Measurements from ENCODE around the gene P2RX6. TPM values are rescaled to one million over a fixed set of nuclear protein-coding genes. Genes with fewer than 3 reads are reported as not detected.

P2RX6 gene
- total and polyA plus RNA-seq, 4 donors, result 0.05 to 0.59 (median 0.33) TPM

DNA sequence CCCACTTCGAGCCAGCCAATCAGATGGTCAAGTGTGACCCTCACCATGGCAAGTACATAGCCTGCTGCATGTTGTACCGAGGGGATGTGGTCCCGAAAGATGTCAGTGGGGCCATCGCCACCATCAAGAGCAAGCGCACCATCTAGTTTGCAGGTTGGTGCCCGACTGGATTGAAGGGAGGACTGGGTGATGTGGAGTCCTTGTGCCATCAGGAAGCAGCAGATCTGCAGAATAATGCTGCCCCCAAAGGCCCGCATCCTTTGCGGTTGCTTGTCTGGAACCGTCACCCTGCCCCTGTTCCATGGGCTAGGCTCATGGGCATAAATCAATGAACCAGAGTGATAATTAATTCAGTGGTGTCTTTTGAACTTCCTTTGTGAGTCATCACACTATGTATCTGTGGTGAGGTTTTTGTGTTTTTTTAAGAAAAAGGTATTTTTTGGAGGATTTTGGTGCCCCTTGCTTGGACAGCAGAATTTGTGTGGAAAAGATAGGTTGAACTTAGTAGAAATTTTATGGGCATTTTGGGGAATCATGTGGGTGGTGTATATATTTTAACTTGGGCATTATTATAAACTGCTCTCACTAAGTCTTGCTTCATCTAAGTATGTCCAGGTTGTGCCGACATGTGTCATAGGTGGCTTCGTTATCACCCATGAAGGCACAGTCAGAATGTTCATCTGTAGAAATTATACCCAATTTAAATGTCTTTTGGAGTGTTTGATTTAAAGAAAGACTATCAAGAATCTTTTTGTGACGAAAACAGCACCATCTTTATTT is 53.1 kb downstream of the P2RX6 start:
- DNase-seq (ENCODE audit: low spot score), result no peak
- no peaks in the 10 kb centered on the region for H3K27me3 ChIP-seq (ENCODE audit: control insufficient read depth in 4 of 4, insufficient read depth in 4 of 4, low read length in 3 of 4)

GRCh38 chr22:21068681-21069276 is 53.8 kb downstream of the P2RX6 start:
- no peaks in the 10 kb centered on the region for H3K4me1 ChIP-seq (ENCODE audit: control insufficient read depth in 4 of 4, insufficient read depth in 4 of 4, low read length in 3 of 4)
- WGBS, result 82% methylated on average over 4 of the region's 4 CpGs
- DNase-seq (ENCODE audit: low spot score), result no peak
- no peak overlapping the region for H3K9ac ChIP-seq (ENCODE audit: low read depth in 1 of 2, low read length in 2 of 2)
- no peak overlapping the region for H3K27ac ChIP-seq (ENCODE audit: low read depth in 1 of 2, low read length in 2 of 2)
- H3K36me3 ChIP-seq (ENCODE audit: control insufficient read depth in 4 of 4, insufficient read depth in 3 of 4, low read depth in 1 of 4, low read length in 3 of 4), result no peaks in the 10 kb centered on the region
- H3K4me3 ChIP-seq (ENCODE audit: low read depth in 1 of 3, low read length in 3 of 3), result no peak overlapping the region
- no peaks in the 10 kb centered on the region for H3K27me3 ChIP-seq (ENCODE audit: control insufficient read depth in 4 of 4, insufficient read depth in 4 of 4, low read length in 3 of 4)
- peak in 1 of 2 donors; percentile 20 for TF ChIP-seq RAD21 (IDR thresholded peaks at IDR 0.05)
- no peak for TF ChIP-seq EGR1 (IDR thresholded peaks at IDR 0.05; ENCODE audit: low read depth in 2 of 2)
- H3K9me3 ChIP-seq (ENCODE audit: control insufficient read depth in 4 of 4, low read length in 3 of 4), result no peaks in the 10 kb centered on the region

More for the DNA sequence above, 53.1 kb downstream of the P2RX6 start:
- H3K9me3 ChIP-seq (ENCODE audit: control insufficient read depth in 4 of 4, low read length in 3 of 4), result no peaks in the 10 kb centered on the region
- WGBS, result 94% methylated on average over 12 of the region's 12 CpGs
- H3K4me1 ChIP-seq (ENCODE audit: control insufficient read depth in 4 of 4, insufficient read depth in 4 of 4, low read length in 3 of 4), result no peaks in the 10 kb centered on the region
- H3K9ac ChIP-seq (ENCODE audit: low read depth in 1 of 2, low read length in 2 of 2), result no peak overlapping the region
- TF ChIP-seq HNF4G (IDR thresholded peaks at IDR 0.05) (no peak), TAF1 (conservative IDR thresholded peaks at IDR 0.05) (no peak), FOXA1 (IDR thresholded peaks at IDR 0.05) (no peak), NR2F2 (IDR thresholded peaks at IDR 0.05) (no peak), RAD21 (IDR thresholded peaks at IDR 0.05) (no peak), EGR1 (IDR thresholded peaks at IDR 0.05; ENCODE audit: low read depth in 2 of 2) (no peak), YY1 (IDR thresholded peaks at IDR 0.05) (no peak), FOXA2 (IDR thresholded peaks at IDR 0.05) (no peak), ATF3 (IDR thresholded peaks at IDR 0.05) (no peak)
- H3K4me3 ChIP-seq (ENCODE audit: low read depth in 1 of 3, low read length in 3 of 3), result no peak overlapping the region
- H3K36me3 ChIP-seq (ENCODE audit: control insufficient read depth in 4 of 4, insufficient read depth in 3 of 4, low read depth in 1 of 4, low read length in 3 of 4), result no peaks in the 10 kb centered on the region
- H3K27ac ChIP-seq (ENCODE audit: low read depth in 1 of 2, low read length in 2 of 2), result no peak overlapping the region

DNA sequence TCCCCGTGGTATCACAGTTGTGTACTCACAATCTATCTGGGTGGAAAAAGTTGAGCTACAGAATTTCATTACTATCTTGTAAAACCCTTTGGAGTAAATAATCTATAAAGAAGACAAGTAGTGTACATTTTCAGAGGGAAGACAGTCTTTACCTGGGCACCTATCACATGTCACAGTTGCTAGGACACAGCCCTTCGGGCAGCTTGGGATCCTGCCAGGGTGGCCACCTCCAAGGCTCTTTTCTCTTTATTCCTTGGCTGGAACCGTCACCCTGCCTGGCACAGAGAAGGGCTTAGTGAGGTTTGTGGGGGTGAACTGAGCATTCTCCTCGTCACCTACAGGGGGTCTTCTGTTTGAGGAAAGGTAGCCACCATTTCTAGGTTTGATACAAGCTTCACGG is 54.4 kb downstream of the P2RX6 start:
- no peaks in the 10 kb centered on the region for H3K4me1 ChIP-seq (ENCODE audit: control insufficient read depth in 4 of 4, insufficient read depth in 4 of 4, low read length in 3 of 4)
- DNase-seq (ENCODE audit: low spot score), result no peak
- H3K9ac ChIP-seq (ENCODE audit: low read depth in 1 of 2, low read length in 2 of 2), result no peak overlapping the region
- no peak overlapping the region for H3K27ac ChIP-seq (ENCODE audit: low read depth in 1 of 2, low read length in 2 of 2)
- WGBS, result 63% methylated on average over 5 of the region's 5 CpGs
- no peaks in the 10 kb centered on the region for H3K9me3 ChIP-seq (ENCODE audit: control insufficient read depth in 4 of 4, low read length in 3 of 4)
- no peak for TF ChIP-seq RAD21 (IDR thresholded peaks at IDR 0.05)
- TF ChIP-seq CTCF (IDR thresholded peaks at IDR 0.05; ENCODE audit: low read depth, low read length, missing input control), result no peak
- TF ChIP-seq EGR1 (IDR thresholded peaks at IDR 0.05; ENCODE audit: low read depth in 2 of 2), result no peak
- no peak for TF ChIP-seq GABPA (IDR thresholded peaks at IDR 0.05 in 1 of 2, conservative IDR thresholded peaks at IDR 0.05 in 1 of 2)
- TF ChIP-seq YY1 (IDR thresholded peaks at IDR 0.05), result no peak
- no peak for TF ChIP-seq FOXA2 (IDR thresholded peaks at IDR 0.05)
- TF ChIP-seq TAF1 (conservative IDR thresholded peaks at IDR 0.05), result no peak
- TF ChIP-seq, protein P1, sequence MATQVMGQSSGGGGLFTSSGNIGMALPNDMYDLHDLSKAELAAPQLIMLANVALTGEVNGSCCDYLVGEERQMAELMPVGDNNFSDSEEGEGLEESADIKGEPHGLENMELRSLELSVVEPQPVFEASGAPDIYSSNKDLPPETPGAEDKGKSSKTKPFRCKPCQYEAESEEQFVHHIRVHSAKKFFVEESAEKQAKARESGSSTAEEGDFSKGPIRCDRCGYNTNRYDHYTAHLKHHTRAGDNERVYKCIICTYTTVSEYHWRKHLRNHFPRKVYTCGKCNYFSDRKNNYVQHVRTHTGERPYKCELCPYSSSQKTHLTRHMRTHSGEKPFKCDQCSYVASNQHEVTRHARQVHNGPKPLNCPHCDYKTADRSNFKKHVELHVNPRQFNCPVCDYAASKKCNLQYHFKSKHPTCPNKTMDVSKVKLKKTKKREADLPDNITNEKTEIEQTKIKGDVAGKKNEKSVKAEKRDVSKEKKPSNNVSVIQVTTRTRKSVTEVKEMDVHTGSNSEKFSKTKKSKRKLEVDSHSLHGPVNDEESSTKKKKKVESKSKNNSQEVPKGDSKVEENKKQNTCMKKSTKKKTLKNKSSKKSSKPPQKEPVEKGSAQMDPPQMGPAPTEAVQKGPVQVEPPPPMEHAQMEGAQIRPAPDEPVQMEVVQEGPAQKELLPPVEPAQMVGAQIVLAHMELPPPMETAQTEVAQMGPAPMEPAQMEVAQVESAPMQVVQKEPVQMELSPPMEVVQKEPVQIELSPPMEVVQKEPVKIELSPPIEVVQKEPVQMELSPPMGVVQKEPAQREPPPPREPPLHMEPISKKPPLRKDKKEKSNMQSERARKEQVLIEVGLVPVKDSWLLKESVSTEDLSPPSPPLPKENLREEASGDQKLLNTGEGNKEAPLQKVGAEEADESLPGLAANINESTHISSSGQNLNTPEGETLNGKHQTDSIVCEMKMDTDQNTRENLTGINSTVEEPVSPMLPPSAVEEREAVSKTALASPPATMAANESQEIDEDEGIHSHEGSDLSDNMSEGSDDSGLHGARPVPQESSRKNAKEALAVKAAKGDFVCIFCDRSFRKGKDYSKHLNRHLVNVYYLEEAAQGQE (IDR thresholded peaks at IDR 0.05), result no peak
- TF ChIP-seq HNF4A (conservative IDR thresholded peaks at IDR 0.05), result no peak
- no peak for TF ChIP-seq ZBTB33 (IDR thresholded peaks at IDR 0.05)
- no peak for TF ChIP-seq MAX (IDR thresholded peaks at IDR 0.05)
- TF ChIP-seq NR2F2 (IDR thresholded peaks at IDR 0.05), result no peak
- no peak for TF ChIP-seq FOXA1 (IDR thresholded peaks at IDR 0.05)
- TF ChIP-seq RXRA (IDR thresholded peaks at IDR 0.05), result no peak
- TF ChIP-seq SP1 (IDR thresholded peaks at IDR 0.05), result no peak
- H3K36me3 ChIP-seq (ENCODE audit: control insufficient read depth in 4 of 4, insufficient read depth in 3 of 4, low read depth in 1 of 4, low read length in 3 of 4), result no peaks in the 10 kb centered on the region
- no peaks in the 10 kb centered on the region for H3K27me3 ChIP-seq (ENCODE audit: control insufficient read depth in 4 of 4, insufficient read depth in 4 of 4, low read length in 3 of 4)
- H3K4me3 ChIP-seq (ENCODE audit: low read depth in 1 of 3, low read length in 3 of 3), result no peak overlapping the region
